HG03175 (cell line): Measurements from ENCODE around the gene GRIFIN.

Experiments
- ATAC-seq: cut with Tn5 transposase; IDR thresholded peaks from one replicate; pipeline ENCODE4 v1.9.1; 2021; ENCODE audit warnings: mild to moderate bottlenecking, moderate library complexity; ENCODE audit not compliant: unreplicated experiment

GRIFIN gene

GRCh38 chr7:2476298-2476697, at the start of gene GRIFIN:
Gene GRIFIN, minus strand, starts transcription at chr7:2476398. Its CDS starts 15 bp downstream, at chr7:2476383.
- ATAC-seq, result no peak

- no peak for ATAC-seq
Measured at GRCh38 chr7:2524808-2525657, 48.8 kb upstream of the GRIFIN start.

DNA sequence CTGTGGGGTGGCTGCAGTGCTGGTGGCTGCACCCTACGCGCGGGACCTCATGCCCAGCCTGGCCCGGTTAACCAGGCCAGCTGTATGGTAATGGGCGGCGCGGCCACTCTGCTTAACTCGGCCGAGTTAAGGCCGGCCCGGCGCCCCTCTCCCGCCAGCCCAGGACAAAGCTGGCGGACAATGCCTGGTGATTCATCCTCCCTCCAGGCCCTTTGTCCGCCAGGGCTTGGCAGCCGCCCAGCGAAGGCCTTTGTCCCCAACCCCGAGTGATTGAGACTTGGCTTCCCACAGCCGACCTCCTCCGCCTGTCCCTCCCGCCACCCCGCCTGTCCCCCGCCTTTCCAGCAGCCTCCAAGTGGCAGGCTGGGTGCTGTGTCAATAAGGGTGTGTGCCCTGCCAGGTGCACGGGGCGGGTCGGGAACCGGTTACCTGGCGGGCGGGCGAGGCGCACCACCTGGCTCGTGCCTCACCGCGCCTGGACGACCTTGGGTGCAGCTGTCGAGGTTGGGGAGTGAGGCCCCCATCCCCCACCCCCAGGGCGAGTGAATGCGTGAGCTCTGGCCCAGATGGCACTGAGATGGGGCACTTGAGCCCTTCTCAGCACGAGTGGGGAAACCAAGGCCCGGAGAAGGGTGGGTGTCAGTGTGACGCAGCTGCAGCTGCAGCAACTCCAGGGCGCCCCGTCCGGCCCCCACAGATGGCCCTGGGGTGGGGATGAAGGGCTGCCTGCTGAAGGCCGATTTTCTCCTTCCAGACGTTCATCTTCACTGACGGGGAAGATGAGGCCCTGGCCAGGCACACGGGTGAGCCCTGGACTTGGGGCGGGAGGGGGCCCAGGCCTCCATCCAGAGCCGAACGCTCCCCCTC, 48.0 kb upstream of the GRIFIN start:
- no peak for ATAC-seq

DNA sequence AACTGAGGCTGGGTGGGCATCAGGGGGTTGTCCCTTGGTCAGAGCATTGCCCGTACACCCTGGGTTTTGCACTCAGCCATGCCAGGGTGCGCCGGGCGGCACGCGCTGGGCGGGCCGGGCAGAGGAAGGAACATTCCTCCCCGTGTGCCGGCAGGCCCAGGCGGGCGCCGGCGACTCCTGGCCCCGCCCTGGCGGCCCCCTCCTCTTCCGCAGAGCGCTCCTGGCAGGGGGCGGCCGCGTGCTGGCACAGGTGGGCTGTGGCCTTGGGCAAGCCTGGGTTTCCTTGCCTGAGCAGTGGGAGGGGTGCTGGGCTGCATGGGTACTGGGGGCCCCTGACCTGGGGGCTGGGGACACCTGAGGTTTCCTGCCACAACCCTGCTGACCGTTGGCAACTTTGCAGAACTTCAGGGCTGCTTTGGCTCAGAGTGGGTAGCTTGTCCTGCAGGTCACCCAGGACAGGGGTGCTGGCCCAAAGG, 47.3 kb upstream of the GRIFIN start:
- ATAC-seq, result no peak

DNA sequence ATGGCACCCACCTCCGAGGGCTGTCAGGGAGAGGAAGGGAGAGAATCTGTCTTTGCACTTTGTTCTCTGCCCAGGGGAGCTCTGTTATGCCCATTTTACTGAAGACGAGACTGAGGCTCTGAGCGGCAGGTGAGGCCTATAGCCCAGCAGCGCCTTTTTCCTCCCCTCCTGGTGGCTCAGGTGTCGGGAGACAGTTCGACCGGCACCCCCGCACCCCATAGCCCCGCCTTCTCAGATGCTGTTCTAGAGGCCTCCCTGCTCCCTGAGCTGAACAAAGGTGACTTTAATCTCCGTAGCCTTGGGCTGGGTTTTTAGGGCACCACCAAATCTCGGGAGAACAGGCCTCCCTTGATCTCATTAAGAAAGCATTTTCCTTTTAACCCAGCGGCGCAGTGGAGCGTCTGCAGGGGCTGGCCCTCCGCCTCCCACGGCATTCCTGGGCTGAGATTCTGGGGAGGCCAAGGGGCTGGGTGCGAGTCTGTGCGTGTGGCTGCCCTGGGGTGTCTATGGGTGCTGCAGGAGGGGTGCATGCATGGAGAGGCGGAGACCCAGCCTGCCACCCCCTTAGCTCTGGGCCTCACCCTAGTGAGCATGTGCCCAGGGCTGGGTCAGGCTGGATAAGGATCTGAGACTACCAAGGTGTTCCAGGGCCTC, 46.7 kb upstream of the GRIFIN start:
- no peak for ATAC-seq

- no peak for ATAC-seq
Measured at GRCh38 chr7:2521952-2522591, 45.9 kb upstream of the GRIFIN start.

DNA sequence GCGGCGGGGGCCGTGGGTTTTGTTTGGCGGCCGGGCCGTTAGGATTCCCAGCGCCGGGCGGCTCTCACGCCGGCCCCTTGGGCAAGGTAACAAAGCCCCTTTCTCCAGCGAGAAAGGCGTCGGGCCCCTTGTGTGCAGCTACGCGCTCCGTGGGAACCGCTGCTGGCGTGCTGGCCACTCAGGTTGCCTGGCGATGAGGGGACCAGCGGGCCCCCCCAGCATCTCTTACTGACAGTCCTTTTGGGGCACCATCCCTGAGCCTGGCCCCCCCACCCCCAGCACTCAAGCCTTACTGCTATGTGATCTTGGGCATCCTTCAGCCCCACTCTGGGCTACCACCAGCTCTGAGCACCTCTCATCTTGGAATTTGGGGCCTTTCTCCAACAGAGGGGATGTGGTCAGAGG, 45.1 kb upstream of the GRIFIN start:
- ATAC-seq, result no peak

DNA sequence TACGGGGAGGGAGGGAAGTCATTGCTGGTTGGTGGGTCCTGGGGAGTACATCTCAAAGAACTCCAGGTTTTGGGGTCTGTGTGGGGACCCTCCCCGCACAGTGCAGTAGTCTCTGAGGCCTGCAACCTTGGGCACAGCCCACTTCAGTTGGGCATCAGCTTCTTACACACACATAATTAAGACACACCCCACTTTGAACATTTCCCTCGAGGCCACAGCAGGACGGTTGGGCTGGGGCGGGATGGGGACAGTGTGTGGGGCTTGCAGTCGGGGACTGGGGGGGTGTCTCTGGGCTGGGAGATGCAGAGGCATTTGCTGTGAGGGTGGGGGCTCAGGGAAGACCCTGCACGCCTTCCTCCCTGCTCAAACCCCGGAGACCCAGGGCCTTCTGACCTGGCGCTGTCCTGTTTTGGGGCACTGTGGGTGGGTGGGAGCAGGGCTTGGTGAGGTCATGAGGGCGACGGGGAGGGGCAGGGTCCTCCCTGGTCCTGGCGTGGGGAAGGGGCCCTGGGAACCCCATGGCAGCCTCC, 44.6 kb upstream of the GRIFIN start:
- no peak for ATAC-seq

DNA sequence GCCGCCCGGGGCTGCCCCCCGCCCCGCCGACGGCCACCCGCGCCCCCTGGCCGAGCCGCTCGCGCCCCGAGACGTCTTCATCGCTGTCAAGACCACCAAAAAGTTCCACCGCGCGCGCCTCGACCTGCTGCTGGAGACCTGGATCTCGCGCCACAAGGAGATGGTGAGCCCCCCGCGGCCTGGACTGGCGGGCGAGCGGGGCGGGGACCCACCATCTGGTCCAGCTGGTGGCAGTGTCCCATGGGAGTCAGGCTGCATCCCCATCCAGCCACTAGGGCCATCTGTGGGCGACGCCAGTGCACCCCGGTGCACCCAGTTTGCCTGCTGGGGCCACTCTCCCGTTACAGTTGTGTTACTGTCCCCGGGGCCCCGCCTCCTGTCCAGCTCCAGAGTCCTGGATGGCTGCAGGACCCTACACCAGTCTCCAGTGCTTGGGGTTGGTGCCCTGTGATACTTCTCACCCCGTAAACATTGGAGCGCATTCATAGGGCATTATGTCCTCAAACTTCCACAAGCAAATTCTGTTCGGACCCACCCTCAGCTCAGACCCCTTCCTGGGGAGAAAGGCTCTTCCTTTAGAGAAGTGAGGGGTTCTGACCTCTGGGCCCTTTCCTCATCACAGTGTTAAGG, 44.0 kb upstream of the GRIFIN start:
- no peak for ATAC-seq

DNA sequence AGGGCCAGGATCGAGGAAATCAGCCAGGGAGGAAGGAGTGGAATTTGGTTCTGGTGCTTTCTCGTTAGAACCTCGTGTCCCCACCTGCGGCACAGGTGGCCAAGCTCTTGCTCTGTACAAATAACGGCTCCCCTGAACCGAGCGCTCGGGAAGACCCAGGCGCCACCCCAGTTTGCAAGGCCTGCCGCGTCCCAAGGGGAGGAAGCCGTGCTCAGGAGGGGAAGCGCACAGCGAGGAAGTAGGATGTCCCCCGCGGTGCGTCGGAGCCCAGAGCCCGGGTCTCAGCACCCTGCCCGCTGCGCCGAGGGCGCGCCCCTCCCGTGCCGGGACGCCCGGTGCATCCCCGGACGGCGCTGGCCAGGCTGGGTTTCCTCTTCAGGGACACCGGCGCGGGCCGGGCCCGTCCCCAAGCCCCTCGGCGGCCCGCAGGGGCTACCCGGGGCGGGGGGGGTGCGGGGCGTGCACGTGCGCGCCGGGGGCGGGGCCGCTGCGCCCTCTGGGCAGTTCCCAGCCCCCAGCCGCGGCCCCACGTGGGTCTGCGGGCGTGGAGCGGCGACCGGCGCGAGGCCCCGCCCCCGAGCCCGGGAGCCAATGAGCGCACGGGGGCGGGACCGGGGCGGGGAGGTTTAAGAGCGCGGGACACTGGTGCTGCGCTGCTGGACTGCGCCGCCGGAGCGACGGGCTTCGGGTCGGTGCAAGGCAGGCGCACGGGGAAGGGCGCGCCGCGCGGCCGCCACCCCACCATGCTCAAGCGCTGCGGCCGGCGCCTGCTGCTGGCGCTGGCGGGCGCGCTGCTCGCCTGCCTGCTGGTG, 43.1 kb upstream of the GRIFIN start, which contains the start of gene LFNG:
LFNG (plus strand) TSS at position 656 of the 812 bp plus-strand sequence; CDS start at position 744, 88 bp downstream.
- ATAC-seq, result peak; percentile 87

DNA sequence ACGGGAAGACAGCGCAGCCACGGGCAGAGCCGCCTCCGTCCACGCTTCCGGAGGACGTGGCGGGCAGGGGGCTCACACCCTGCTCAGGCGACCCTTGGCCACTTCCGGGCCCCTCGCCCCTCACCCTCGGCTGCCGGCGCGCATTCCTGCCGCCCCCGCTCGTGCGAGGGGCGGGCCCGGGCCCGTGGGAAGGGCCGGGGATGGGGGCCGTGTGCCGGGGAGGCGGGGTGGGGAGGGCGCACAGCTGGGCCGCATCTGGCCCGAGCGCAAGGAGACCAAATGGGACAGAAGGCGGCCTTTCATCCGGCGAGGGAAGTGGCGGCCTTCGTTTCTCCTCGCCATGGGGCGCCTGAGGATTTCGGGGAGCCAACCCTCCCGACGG, 42.5 kb upstream of the GRIFIN start:
- ATAC-seq, result no peak

DNA sequence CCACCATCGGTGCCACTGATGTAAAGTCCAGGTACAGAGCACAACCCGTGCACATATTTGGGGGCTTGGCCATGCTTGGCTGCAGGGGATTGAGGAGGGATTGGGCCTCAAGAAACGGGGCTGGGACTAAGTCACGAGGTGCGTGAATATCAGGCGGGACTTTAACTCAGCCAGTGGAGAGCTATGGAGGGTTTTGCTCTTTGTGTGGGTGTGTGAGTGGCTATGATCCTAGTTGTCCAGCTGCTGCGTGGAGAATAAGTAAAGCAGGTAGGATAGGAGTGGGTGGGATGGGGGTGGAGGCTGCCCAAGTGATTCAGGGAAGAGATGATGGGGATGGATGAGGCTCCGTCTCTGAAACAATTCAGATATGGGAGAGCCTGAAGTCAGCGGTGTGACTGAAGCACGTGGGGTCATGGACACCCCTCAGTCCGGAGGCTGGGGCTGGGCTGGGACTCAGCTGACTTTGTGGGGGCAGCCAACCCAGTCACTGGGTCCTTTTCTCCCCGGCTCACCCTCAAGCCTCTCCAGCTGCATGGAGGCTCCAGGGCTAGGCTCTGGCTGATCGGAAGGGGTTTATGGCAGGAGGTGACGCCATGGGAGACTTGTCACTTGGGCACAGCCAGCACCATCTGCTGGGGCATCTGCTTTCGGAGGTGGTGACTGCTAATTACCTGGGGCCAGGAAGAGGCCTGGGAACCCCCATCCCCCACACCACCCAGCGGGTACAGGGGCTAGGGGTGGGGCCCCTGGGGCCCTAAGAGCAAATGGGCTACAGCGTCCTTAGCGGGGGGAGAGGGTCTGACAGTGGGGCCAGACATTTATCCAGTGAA, 41.7 kb upstream of the GRIFIN start:
- no peak for ATAC-seq

GRCh38 chr7:2517026-2517425, 40.8 kb upstream of the GRIFIN start:
- no peak for ATAC-seq

DNA sequence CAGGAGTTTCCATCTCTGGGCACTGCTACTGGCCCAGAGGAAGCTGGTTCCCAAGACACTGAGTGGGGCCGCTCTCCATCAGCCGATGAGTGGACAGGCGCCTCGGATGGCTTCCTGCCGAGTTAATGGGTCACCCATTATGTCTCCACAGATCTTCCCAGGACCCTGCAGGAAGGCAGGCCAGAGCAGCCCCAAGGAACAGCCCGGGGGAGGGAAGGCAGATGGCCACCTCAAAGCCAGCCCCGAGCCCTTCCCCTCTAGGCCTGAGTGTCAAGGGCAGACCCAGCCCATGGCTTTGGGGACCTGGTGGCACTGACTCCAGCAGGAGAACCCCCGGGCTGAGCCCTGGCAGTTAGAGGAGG, 40.0 kb upstream of the GRIFIN start:
- ATAC-seq, result no peak

DNA sequence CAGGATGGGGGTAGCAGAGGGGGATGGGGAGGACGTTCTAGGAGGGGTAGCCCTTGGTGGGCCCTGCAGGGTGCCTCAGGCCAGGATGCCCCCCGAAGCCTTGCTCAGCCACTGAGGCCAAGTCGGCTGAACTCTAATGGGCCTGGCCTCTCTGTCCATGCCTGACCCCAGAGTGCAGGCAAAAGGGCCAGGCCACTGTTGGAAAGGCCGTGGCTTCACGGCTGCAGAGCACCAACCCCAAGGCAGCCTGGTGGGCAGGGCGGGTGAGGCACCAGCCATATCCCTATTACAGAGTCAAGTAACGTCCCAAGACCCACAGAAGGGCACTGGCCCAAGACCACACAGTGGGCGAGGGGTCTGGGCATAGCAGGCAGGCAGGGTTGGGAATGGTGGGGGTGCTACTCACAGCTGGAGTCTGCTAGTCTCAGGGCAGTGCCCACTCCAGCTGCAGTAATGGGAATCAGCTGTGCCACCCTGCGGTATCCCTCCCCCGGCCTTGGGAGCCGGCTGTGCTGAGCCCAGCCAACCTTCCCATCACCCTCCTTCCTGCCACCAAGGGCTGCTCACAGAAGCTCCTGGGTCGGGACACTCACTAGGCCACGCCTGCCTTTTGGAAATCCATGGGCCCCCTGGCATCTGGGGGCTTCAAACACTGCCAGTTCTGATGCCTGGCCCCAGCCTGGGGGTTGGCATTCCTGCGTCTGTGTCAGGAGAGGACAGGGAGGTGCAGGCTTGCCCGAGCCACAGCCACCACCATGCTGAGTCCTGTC, 39.4 kb upstream of the GRIFIN start:
- ATAC-seq, result no peak

- no peak for ATAC-seq
Measured at GRCh38 chr7:2514473-2515423, 38.5 kb upstream of the GRIFIN start.
